ENCODE data around the gene CHST8. TPM values are rescaled to one million over a fixed set of nuclear protein-coding genes. Genes with fewer than 3 reads are reported as not detected.

The CHST8 gene
- total RNA-seq, 4 donors from 2014 or later = not detected

DNA sequence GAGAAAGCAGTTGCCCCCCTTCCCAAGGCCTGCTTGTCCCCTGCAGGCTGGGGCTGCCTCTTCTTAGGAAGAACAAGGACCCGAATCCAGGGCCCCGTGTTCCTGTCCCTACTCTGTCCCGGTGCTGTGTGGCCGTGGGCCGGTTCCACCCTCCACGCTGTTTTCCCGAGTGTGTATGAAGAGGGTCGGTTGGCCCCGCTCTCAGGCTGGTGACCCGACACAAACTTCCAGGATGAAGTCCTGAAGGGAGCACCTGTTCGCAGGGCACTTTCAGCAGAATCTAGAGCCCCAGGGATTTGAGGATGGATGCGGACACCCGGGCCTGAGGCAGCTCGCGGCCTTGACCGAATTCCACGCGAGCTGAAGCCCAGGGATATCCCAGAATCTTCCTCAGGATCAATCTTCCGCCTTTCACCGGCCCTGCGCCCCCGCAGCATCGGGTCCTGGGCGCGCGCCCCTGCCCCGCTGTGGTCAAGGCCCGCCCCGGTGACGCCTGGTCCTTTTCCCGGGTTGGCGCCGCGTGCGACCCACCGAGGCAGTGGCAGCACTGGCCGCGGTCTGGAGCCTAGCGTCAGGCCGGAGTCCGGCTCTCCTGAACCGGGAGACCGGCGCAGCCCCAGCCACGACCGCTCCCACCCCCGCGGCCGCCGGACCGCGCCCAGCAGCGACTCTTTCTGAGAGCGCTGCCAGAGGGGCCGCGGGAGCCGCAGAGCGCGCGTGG, 528 bp upstream of the CHST8 start:
- Histone ChIP-seq H3K9me3 (no peaks in the 10 kb centered on the region), H3K4me1 (peaks cover 0 to 17% (median 13%) of the 10 kb centered on the region in 4 donors), H3K27me3 (peaks cover 84% of the 10 kb centered on the region), H3K36me3 (no peaks in the 10 kb centered on the region), H3K4me3 (peak overlapping the region in 2 of 4 donors; percentile 38 to 57), H3K27ac (no peak overlapping the region)
- 32% methylated on average over 38 of the region's 60 CpGs; no CpG with 5 or more reads in 1 of the 2 donors for WGBS, 2 donors (ENCODE audit: low coverage in 1 of 2)
- in situ Hi-C loops (cut with MboI; ENCODE audit: low pct_ligation_motif_present in 1 of 4, low pct_unique_long_range_greater_than_20kb in 1 of 4, low sequenced_read_pairs in 3 of 4) (no loop called here), intact Hi-C loops (cut with DNase I; ENCODE audit: low total_unique reads) (no loop called here)
- TF ChIP-seq POLR2A (IDR thresholded peaks at IDR 0.05) (no peak), EP300 (IDR thresholded peaks at IDR 0.05; ENCODE audit: low read depth) (no peak), POLR2AphosphoS5 (IDR thresholded peaks at IDR 0.05) (no peak)
- TF ChIP-seq, protein P1, sequence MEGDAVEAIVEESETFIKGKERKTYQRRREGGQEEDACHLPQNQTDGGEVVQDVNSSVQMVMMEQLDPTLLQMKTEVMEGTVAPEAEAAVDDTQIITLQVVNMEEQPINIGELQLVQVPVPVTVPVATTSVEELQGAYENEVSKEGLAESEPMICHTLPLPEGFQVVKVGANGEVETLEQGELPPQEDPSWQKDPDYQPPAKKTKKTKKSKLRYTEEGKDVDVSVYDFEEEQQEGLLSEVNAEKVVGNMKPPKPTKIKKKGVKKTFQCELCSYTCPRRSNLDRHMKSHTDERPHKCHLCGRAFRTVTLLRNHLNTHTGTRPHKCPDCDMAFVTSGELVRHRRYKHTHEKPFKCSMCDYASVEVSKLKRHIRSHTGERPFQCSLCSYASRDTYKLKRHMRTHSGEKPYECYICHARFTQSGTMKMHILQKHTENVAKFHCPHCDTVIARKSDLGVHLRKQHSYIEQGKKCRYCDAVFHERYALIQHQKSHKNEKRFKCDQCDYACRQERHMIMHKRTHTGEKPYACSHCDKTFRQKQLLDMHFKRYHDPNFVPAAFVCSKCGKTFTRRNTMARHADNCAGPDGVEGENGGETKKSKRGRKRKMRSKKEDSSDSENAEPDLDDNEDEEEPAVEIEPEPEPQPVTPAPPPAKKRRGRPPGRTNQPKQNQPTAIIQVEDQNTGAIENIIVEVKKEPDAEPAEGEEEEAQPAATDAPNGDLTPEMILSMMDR (IDR thresholded peaks at IDR 0.05) = no peak
- DNase-seq = no peak

DNA sequence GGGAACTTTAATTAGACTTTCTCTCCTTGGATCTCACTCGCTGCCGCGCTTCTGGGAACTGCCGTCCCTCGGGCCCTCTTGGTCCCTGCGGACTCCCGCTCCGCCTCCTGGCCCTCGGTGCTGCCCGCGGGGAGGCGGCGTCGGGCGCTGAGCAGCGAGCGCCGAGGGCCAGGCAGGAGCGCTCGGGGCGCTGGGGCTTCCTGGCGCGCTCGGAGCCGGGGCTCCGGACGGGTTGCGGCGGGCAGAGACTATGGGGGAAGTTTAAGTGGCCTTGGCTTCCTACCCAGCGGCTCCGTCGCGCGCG, 704 bp downstream of the CHST8 start:
- intact Hi-C loops (cut with DNase I; ENCODE audit: low total_unique reads) (no loop called here), in situ Hi-C loops (cut with MboI; ENCODE audit: low pct_ligation_motif_present in 1 of 4, low pct_unique_long_range_greater_than_20kb in 1 of 4, low sequenced_read_pairs in 3 of 4) (no loop called here)
- Histone ChIP-seq H3K27ac (no peak overlapping the region), H3K4me3 (peak overlapping the region in 3 of 4 donors; percentile 22 to 57 (median 38)), H3K27me3 (peaks cover 84% of the 10 kb centered on the region), H3K4me1 (peaks cover 0 to 17% (median 13%) of the 10 kb centered on the region in 4 donors), H3K36me3 (no peaks in the 10 kb centered on the region), H3K9me3 (no peaks in the 10 kb centered on the region)
- TF ChIP-seq, protein P1 (IDR thresholded peaks at IDR 0.05) = no peak
- TF ChIP-seq POLR2AphosphoS5 (IDR thresholded peaks at IDR 0.05) (no peak), POLR2A (IDR thresholded peaks at IDR 0.05) (no peak), EP300 (IDR thresholded peaks at IDR 0.05; ENCODE audit: low read depth) (no peak)
- 11% methylated on average over 12 of the region's 35 CpGs; no CpG with 5 or more reads in 1 of the 2 donors for WGBS, 2 donors (ENCODE audit: low coverage in 1 of 2)
- DNase-seq = no peak

DNA sequence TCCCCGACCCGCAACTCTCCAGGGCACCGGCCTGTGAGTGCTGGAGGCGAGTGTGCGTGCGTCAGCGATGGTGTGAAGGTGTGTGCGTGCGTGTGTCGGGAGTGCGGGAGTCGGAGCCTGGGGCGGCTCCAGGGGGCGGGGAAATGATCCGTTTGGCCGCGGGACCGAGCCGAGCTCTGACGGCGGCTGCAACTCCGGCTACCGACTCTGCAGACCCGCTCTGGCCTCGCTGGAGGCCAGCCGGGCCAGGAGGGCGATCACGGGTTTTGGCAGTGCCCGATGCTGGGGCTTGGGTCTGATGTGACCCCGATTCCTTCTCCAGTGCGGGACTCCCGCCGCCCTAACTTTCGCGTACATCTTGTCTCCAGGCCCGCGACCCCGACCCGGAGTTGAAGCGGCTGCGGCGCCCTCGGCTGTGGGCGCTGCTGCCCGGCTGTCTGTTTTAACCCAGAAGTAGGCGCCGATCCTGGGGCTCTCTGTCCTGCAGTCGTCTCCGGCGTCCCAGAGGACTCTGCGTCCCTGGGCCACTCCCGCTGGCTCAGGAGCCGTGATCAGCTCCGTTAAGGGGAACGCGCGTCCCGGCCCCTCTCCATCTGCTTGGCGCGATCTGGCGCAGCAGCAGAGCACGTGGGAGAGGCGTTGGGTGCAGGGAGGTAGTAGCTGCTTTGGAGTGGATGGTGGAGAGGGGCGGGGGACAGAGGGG, 1.2 kb downstream of the CHST8 start:
- intact Hi-C loops (cut with DNase I; ENCODE audit: low total_unique reads) (no loop called here), in situ Hi-C loops (cut with MboI; ENCODE audit: low pct_ligation_motif_present in 1 of 4, low pct_unique_long_range_greater_than_20kb in 1 of 4, low sequenced_read_pairs in 3 of 4) (no loop called here)
- TF ChIP-seq POLR2A (IDR thresholded peaks at IDR 0.05) = no peak
- Histone ChIP-seq H3K9me3 (no peaks in the 10 kb centered on the region), H3K36me3 (no peaks in the 10 kb centered on the region), H3K27me3 (peaks cover 79% of the 10 kb centered on the region), H3K4me3 (peak overlapping the region in 2 of 4 donors; percentile 38 to 57), H3K4me1 (peaks cover 0 to 17% (median 13%) of the 10 kb centered on the region in 4 donors), H3K27ac (no peak overlapping the region)
- 9% methylated on average over 53 of the region's 64 CpGs; no CpG with 5 or more reads in 1 of the 2 donors for WGBS, 2 donors (ENCODE audit: low coverage in 1 of 2)
- no peak for DNase-seq

DNA sequence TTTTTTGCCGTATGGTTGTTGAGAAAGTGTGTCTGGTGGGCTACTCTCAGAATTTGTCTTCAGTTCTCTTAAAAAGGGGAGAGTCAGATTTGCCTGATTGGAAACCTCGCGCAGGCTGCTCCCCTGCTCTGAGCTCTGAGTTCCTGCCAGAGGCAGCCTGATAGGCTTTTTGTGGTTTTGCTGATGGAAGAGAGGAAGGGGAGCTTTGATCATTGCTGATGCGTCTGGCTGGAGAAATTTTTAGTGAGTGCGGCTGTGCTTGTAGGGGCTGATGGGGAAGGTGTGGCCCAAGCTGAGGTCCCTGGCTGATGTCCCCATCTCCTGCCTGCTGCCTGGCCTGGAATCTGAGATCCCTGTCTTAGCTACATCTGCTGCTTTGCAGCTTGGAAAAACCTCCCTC, 2.8 kb downstream of the CHST8 start:
- H3K36me3 ChIP-seq = no peaks in the 10 kb centered on the region
- no peak overlapping the region for H3K27ac ChIP-seq
- TF ChIP-seq, protein P1 (IDR thresholded peaks at IDR 0.05) = no peak
- TF ChIP-seq POLR2A (IDR thresholded peaks at IDR 0.05) (no peak), EP300 (IDR thresholded peaks at IDR 0.05; ENCODE audit: low read depth) (no peak), POLR2AphosphoS5 (IDR thresholded peaks at IDR 0.05) (no peak)
- peaks cover 76% of the 10 kb centered on the region for H3K27me3 ChIP-seq
- no peak for DNase-seq
- no peak overlapping the region for H3K4me3 ChIP-seq
- intact Hi-C loops (cut with DNase I; ENCODE audit: low total_unique reads) (no loop called here), in situ Hi-C loops (cut with MboI; ENCODE audit: low pct_ligation_motif_present in 1 of 4, low pct_unique_long_range_greater_than_20kb in 1 of 4, low sequenced_read_pairs in 3 of 4) (no loop called here)
- 41 to 47% methylated on average over 5 of the region's 5 CpGs for WGBS, 2 donors (ENCODE audit: low coverage in 1 of 2)
- H3K9me3 ChIP-seq = no peaks in the 10 kb centered on the region
- peaks cover 0 to 17% (median 13%) of the 10 kb centered on the region in 4 donors for H3K4me1 ChIP-seq
